Stimulated activated memory B cell treated with anti-CD40 and anti-IgM and Interleukin-4, amounts not matched to agents 10 μg/mL and 1 μg/mL and 100 μg/mL, for 72 hours (primary cell): ENCODE measurements around the gene LRRC27.
A peak's percentile ranks its signal among the peaks of the same experiment; 100 is the strongest.

Source experiments
- ATAC-seq: fragments of 150-1000 bp; cut with Tn5 transposase; 2 replicates; pipeline ENCODE4 v1.10.0; 2021
- H3K27ac Mint-ChIP-seq: one replicate; pipeline ENCODE4 v1.8.0; 2022; ENCODE audit warnings: mild to moderate bottlenecking, mixed read lengths
- H3K27me3 Mint-ChIP-seq: one replicate; pipeline ENCODE4 v1.8.0; 2022; ENCODE audit warnings: mixed read lengths
- H3K36me3 Mint-ChIP-seq: one replicate; pipeline ENCODE4 v1.8.0; 2022; ENCODE audit warnings: mixed read lengths
- H3K4me1 Mint-ChIP-seq: one replicate; pipeline ENCODE4 v1.8.0; 2022; ENCODE audit warnings: mixed read lengths
- H3K4me3 Mint-ChIP-seq: one replicate; pipeline ENCODE4 v1.8.0; 2022; ENCODE audit warnings: mild to moderate bottlenecking, moderate library complexity, mixed read lengths
- H3K9me3 Mint-ChIP-seq: one replicate; pipeline ENCODE4 v1.8.0; 2022; ENCODE audit warnings: mixed read lengths

LRRC27 gene

DNA sequence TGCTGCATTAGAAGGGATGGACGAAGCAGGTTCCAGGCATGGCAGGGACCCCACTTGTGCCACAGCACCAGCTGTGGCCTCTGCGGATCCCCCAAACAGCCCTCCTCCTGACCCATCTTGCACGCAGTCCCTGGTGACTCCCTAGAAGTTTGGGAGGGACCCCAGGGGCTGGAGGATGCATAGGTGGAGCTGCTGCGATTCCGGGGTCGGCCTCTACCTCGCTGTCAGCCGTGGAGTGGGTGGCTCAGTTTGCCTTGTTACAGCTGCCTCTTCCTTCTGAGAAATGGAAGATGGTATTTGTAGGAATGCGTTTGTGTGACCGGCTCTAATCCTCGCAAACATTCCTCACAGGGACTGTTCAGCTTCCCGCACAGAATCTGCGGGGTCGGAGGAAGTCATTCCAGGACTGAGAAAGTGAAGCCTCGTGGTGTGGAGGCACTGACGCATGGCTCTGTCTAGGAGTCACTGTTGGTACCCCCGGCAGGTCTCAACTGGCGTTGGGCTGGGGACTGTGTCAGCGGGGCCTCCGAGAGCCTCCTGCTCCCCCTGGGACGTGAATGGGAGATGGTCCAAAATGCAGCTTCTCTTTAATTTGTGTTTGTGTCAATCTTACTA is 82.5 kb downstream of the LRRC27 start:
- H3K4me1 Mint-ChIP-seq = peaks cover 52% of the 10 kb centered on the region
- no peak overlapping the region for H3K4me3 Mint-ChIP-seq
- no peaks in the 10 kb centered on the region for H3K27me3 Mint-ChIP-seq
- peak overlapping the region; percentile 0 for H3K27ac Mint-ChIP-seq
- H3K36me3 Mint-ChIP-seq = peaks cover 15% of the 10 kb centered on the region
- ATAC-seq = no peak
- H3K9me3 Mint-ChIP-seq = no peaks in the 10 kb centered on the region

DNA sequence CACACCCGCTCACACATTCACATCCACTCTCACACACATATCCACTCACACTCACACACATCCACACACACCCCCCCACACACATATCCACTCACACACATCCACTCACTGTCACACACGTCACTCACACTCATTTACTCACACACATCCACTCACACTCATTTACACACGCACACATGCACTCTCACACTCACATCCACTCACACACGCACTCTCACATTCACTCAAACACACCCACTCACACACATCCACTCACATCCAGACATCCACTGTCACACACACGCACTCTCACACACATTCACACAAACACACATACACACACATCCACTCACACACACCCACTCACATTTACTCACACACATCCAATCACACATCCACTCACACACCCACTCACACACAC is 83.3 kb downstream of the LRRC27 start:
- no peak for ATAC-seq
- Mint-ChIP-seq H3K9me3 (no peaks in the 10 kb centered on the region), H3K4me1 (peaks cover 51% of the 10 kb centered on the region), H3K36me3 (peaks cover 9% of the 10 kb centered on the region), H3K4me3 (no peak overlapping the region), H3K27me3 (no peaks in the 10 kb centered on the region), H3K27ac (peak overlapping the region; percentile 0)

DNA sequence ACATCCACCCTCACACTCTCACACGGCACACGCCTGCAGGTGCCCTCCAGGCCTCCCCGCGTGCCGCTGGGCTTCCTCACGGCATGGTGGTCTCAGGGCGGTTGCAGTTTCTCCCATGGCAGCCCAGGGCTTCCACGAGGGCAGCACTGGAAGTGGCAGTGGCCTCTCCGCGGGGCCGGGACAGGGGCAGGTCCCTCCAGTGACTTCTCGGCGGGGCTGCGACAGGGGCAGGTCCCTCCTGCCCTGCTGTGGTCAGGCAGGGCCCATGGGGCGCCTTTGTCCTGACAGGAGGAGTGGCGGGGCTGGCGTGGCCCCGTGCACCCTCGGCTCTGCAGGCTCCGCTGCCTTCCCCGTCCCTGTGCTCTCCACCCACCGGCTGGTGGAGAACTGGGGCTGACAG is 84.0 kb downstream of the LRRC27 start:
- peaks cover 9% of the 10 kb centered on the region for H3K36me3 Mint-ChIP-seq
- peaks cover 56% of the 10 kb centered on the region for H3K4me1 Mint-ChIP-seq
- H3K9me3 Mint-ChIP-seq = no peaks in the 10 kb centered on the region
- no peak for ATAC-seq
- peak overlapping the region; percentile 46 for H3K27ac Mint-ChIP-seq
- no peaks in the 10 kb centered on the region for H3K27me3 Mint-ChIP-seq
- H3K4me3 Mint-ChIP-seq = no peak overlapping the region

DNA sequence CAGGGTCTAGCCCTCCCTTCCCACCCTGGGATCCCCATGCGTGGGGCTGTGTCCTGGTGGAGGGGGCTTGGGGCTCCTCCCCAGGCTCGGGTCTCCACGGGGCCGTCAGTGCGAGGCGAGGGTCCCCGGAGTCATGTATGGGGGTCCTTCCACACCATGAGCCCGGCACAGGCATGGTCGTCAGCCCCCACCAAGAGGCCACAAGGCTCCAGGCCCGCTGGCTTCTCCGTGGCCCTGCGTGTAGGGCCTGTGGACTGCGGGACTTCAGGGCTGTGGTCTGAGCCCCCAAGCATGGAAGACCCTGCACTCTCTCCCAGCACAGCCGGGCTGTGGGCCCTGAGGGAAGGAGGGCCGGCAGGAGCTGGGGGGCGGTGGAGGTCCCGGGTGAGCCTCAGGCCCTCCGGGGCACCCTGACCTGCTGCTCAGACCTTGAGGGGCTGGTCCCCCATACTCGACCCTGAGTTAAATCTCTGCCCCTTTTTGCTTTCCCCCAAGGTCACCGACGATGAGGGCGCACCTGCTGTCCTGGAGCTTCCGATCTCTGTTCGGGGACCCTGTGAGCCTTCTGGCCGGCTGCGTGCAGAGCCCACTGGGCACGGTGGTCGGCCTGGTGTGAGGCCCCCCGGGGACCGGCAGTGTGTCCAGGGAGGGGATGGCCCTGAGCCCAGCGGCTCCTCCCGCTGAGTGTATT is 84.7 kb downstream of the LRRC27 start:
- Mint-ChIP-seq H3K36me3 (peaks cover 9% of the 10 kb centered on the region), H3K4me3 (no peak overlapping the region), H3K4me1 (peaks cover 59% of the 10 kb centered on the region), H3K27ac (peak overlapping the region; percentile 46), H3K27me3 (no peaks in the 10 kb centered on the region), H3K9me3 (no peaks in the 10 kb centered on the region)
- no peak for ATAC-seq

DNA sequence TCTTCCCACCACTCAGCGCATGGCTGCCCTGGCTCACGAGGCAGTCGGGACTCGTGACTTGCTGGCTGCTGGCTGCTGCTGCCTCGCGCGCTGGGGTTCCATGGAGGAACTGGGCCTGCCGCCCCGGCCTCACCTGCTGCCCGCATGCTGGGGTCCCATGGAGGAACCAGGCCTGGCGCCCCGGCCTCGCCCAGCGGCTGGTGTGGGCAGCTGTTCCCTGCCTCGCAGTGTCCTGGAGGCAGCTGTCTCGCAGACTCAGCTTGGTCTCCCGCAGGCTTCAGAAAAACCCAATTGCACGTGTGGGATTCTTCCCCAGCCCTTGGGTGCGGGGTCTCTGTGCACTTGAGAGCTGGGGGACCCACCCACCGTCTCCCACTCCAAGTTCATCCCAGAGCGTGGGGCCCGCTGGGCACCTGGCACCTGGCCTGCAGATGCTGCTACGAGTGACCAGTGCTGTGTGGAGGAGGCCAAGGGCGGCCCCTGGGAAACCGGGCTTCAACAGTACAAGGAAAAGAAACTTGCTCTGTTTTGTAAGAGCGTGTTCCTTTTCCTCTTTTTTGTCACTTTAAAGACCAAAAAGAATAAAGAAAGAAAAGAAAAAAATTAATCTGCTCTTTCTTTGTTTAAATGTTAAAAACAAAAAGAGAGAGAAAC is 85.4 kb downstream of the LRRC27 start:
- H3K4me3 Mint-ChIP-seq = no peak overlapping the region
- peak overlapping the region; percentile 96 for H3K27ac Mint-ChIP-seq
- peaks cover 60% of the 10 kb centered on the region for H3K4me1 Mint-ChIP-seq
- H3K36me3 Mint-ChIP-seq = peaks cover 9% of the 10 kb centered on the region
- H3K27me3 Mint-ChIP-seq = no peaks in the 10 kb centered on the region
- H3K9me3 Mint-ChIP-seq = no peaks in the 10 kb centered on the region
- ATAC-seq = no peak

DNA sequence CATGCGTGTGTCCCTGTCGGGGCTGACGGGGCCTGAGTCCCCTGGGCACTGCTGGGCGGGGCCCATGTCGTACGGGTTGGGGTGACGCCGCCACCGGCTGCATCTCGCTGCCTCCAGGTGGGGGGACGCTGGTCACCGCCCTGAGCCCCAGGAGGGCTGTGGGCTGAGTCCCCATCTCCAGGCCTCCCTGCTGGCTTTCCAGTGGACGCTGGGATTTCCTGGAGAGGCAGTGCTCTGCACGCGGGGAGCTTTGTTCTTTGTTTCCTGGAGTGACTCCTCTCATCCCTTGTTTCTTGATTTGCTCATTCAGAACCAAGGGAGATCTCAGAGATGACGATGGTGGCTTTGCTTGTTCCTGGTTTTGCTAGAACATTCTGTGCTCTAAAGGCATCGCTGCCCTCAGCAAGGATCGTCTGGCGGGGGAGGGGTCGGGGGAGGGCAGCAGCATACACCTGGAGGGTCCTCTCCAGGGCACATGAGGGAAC is 86.0 kb downstream of the LRRC27 start:
- Mint-ChIP-seq H3K4me1 (peaks cover 67% of the 10 kb centered on the region), H3K4me3 (peak overlapping the region; percentile 22), H3K27ac (peak overlapping the region; percentile 96), H3K27me3 (no peaks in the 10 kb centered on the region), H3K9me3 (no peaks in the 10 kb centered on the region), H3K36me3 (peaks cover 9% of the 10 kb centered on the region)
- ATAC-seq = peak; percentile 42

DNA sequence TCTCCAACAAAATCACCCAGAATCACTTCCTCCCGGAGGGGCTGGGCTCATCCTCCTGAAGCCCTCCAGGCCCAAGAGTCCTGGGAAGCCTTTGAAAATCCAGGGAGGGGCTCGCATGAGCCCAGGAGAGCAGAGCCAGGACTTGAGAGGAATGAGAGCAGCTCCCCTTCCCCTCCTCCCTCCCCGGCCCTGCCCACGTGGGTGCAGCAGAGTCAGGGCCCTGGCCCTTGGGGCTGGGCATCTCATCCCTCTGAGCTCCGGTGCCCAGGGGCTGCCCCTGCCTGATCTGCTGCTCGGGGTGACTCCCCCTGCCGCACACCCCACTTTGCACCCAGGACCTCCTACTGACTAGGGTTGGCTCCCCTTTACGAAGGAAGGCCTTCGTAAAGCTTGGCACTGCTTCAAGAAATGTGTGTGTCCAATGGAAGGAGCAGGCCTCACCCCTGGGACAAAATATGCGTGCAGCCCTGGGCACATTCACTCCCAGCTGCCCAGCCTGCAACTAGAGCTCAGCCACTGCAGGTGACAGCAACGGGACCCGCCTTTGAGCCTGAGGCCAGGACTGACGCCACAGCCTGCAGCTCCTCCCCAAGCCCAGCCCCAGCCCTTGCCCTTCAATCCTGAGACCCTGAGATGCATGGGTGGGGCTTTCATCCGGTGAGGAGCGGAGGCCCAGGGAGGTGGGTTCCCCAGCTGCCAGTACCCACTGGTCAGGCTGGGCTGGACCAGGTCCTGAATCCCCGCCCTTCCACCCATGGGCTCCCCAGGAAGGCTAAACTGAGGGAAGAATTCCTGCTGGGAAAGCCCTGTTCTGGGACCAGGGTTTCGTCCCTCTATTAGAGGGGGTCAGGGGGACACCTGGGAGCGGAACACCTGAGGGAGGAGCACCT is 86.8 kb downstream of the LRRC27 start:
- peaks cover 70% of the 10 kb centered on the region for H3K4me1 Mint-ChIP-seq
- H3K27ac Mint-ChIP-seq = peak overlapping the region; percentile 96
- ATAC-seq = no peak
- peak overlapping the region; percentile 22 for H3K4me3 Mint-ChIP-seq
- peaks cover 9% of the 10 kb centered on the region for H3K36me3 Mint-ChIP-seq
- no peaks in the 10 kb centered on the region for H3K27me3 Mint-ChIP-seq
- no peaks in the 10 kb centered on the region for H3K9me3 Mint-ChIP-seq

DNA sequence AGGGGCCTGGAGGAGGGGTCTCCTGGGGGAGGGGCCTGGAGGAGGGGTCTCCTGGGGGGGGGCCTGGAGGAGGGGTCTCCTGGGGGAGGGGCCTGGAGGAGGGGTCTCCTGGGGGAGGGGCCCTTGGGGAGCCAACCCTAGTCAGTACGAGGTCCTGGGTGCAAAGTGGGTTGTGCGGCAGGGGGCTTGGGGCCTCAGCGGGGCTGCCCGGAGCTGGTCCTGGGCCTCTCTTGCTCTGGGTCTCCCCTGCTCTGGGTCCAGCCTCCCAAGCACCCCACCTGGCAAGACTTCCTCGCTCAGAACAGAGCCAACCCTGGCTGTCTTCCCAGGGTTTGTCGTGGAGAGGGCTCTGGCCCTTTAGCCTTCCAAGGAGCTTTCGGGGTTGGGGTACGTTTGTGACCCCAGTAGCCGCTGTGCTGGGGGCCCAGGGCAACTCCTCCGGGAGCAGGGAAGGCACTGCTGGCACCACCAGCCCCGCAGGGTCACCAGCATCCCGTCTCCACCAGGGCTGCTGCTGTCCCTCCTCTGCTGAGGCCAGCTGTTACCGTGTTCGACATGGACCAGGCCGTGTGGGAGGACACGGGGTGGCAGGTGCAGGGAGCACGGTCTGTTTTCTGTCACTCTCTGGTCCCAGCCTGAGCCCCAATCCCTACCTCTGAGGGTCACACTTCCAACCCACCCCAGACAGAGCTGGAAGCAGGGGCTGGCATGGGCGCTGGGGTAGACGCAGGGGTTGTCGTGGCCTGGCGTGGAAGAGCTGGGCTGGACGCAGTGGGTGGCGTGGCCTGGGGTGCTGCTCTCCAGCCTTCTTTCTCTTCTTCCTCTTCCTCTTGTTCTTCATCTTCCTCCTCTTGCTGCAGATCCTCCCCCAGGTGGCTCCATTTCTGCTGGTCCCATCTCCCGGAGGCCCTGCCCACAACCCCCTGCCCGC is 87.8 kb downstream of the LRRC27 start:
- no peak for ATAC-seq
- peaks cover 64% of the 10 kb centered on the region for H3K4me1 Mint-ChIP-seq
- H3K9me3 Mint-ChIP-seq = no peaks in the 10 kb centered on the region
- no peak overlapping the region for H3K4me3 Mint-ChIP-seq
- peak overlapping the region; percentile 96 for H3K27ac Mint-ChIP-seq
- H3K36me3 Mint-ChIP-seq = peaks cover 9% of the 10 kb centered on the region
- H3K27me3 Mint-ChIP-seq = no peaks in the 10 kb centered on the region

DNA sequence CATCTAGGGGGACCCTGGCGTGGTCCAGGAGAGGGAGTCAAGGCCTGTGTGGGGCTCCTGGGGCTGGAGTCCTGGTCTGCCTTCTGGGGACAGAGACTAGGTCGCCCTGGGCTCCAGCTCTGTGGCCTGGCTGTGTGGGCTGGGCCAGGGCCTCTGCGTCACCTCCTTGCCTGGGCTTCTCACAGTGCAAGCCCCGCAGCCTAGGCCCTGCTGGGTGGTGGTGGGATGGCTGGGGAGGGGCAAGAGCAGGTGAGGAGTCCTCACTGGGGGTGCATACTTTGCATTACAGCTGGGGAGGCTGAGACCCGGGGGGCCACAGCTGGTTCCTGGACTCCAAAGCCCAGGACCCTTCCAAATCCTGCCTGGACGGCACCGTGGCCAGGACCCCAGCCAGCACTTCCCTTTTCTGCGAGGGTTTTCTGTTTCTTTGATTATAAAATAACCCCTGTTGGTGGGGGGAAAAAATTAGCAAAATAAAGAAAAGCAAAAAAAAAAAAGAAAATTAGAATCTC is 88.5 kb downstream of the LRRC27 start:
- ATAC-seq = peak; percentile 47
- H3K27ac Mint-ChIP-seq = peak overlapping the region; percentile 96
- H3K4me1 Mint-ChIP-seq = peaks cover 57% of the 10 kb centered on the region
- no peaks in the 10 kb centered on the region for H3K9me3 Mint-ChIP-seq
- H3K4me3 Mint-ChIP-seq = no peak overlapping the region
- no peaks in the 10 kb centered on the region for H3K27me3 Mint-ChIP-seq
- peaks cover 2% of the 10 kb centered on the region for H3K36me3 Mint-ChIP-seq

DNA sequence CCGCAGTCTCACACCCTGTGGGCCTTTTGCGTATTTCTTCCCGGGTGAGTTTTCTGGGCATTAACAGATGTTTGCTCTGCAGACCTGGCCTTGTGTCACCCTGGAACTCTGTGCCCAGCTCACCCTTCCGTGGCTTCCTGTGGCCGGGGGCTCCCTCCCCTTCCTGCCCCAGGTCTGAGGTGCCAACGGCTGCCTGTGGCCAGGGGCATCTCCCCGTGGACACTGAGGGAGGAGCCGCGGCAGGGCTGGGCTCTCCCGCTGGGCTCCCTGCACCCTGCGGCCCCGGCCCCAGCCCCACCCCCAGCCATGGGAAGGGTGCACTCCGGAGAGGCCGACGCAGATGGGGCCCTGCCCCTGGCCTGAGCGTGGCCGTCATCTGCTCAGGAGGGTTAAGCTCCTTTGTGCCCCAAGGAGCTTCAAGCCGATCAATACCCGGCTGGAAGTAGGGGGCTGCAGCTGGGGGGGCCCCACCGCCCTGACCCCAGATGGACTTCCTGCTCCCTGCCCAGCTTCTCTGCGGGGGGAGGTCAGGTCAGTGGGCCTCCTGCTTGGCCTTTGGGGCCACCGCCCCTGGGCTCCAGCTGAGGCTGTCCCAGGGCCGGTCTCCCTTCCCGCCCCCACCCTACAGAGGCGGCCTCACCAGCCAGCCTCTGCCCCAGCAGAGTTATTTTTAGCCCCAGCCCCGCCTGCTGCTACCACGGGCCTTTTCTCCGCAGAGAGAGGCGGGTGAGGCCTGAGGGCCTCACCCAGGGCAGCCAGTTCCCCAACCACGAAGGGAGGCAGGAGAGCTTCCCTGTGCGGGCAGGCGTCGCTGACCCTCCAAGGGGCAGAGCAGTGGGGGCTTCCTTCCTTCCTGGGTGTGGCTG is 89.2 kb downstream of the LRRC27 start:
- Mint-ChIP-seq H3K27me3 (no peaks in the 10 kb centered on the region), H3K4me1 (peaks cover 55% of the 10 kb centered on the region), H3K4me3 (peak overlapping the region; percentile 65), H3K36me3 (no peaks in the 10 kb centered on the region), H3K9me3 (no peaks in the 10 kb centered on the region), H3K27ac (peak overlapping the region; percentile 96)
- ATAC-seq = peak; percentile 68

DNA sequence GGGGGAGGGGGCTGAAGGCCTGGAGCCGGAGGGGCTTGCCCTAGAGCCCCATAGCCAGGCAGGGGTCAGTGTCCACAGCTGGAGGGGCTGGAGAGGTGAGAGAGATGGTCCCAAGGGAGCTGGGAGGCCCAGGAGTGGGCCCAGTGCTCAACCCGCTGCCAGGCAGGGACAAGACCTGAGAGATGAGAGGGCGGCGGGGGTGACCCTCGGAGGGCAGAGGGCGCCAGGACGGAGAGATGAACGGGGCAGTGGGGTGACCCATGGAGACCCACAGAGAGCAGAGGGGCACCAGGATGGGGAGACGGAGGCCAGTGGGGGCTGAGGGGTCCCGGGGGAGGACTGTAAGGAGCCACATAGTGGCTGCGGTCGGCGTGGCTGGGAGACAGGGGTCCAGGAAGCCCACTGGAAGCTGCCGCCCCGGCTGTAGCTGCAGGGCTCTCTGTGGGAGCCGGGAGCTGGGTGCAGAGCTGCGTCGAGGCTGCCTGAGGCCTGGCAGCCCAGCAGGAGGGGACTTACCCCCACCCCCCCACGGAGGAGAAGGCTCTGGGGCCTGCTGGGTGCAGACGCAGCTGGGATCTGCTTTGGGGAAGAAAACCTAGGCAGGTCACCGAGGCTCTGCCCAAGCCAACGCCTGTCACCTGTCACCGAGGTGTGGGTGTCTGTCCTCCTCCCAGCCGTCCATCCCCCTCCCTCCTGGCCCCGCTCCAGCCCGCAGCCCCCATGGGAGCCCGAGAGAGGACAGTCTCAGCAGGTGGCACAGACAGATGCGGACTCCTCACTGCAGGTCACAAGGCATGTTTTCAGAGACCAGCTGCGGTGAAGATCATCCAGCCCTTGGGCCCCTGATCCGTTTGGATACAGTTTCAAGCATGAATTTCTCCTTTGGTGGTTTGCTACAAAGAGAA is 90.1 kb downstream of the LRRC27 start:
- Mint-ChIP-seq H3K27ac (peak overlapping the region; percentile 96), H3K4me1 (peaks cover 55% of the 10 kb centered on the region), H3K9me3 (no peaks in the 10 kb centered on the region), H3K27me3 (no peaks in the 10 kb centered on the region), H3K36me3 (no peaks in the 10 kb centered on the region), H3K4me3 (peak overlapping the region; percentile 65)
- ATAC-seq = peak; percentile 78

DNA sequence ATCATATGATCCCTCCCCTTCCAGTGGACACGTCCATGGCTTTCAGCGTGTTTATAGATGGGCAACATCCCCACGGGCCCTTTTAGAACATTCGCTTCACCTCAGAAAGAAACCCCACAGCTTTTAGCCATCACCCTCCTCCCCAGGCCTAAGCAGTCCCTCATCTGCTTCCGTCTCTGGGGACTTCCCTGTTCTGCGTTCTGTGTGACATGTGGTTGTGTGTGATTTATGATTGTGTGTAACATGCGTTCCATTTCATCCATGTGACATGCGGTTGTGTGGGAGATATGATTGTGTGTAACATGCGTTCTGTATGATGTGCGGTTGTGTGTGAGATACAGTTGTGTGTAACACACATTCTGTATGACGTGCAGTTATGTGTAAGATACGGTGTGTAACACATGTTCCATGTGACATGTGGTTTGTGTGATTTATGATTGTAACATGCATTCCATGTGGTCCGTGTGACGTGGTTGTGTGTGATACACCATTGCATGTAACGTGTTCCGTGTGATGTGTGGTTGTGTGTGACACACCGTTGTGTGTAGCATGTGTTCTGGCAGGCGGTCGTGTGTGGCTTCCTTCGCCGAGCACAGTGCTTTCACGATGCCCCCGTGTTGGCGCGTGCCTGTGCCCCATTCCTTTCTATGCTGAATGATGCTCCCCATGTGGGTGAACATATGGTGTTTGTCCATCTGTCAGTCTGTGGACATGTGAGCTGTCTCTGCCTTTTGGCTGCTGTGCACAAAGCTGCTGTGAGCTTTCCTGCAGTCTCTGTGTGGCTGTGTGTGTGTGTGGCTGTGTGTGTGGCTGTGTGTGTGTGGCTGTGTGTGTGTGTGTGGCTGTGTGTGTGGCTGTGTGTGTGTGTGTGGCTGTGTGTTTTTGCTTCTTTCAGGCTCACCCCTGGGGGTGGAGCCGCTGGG is 91.2 kb downstream of the LRRC27 start:
- H3K27ac Mint-ChIP-seq = peak overlapping the region; percentile 96
- no peaks in the 10 kb centered on the region for H3K27me3 Mint-ChIP-seq
- no peaks in the 10 kb centered on the region for H3K36me3 Mint-ChIP-seq
- H3K4me1 Mint-ChIP-seq = peaks cover 51% of the 10 kb centered on the region
- no peaks in the 10 kb centered on the region for H3K9me3 Mint-ChIP-seq
- H3K4me3 Mint-ChIP-seq = peak overlapping the region; percentile 37
- ATAC-seq = no peak
